Suprapubic skin (tissue), 4 donors: ENCODE measurements around the gene KCND2. TPM values are rescaled to one million over a fixed set of nuclear protein-coding genes. Genes with fewer than 3 reads are reported as not detected.

Source experiments
- DNase-seq, 2 donors: peaks; one replicate each; pipeline ENCODE4 v3.0.0-alpha.2; 2019; ENCODE audit warnings: low spot score in 2 of 2
- H3K27ac ChIP-seq: fragments of 200-600 bp; sonication (generic); one replicate; pipeline ENCODE4 v1.5.1; 2019
- H3K27me3 ChIP-seq: fragments of 200-600 bp; sonication (generic); one replicate; pipeline ENCODE4 v1.5.1; 2019
- H3K36me3 ChIP-seq: fragments of 200-600 bp; sonication (generic); one replicate; pipeline ENCODE4 v1.5.1; 2019
- H3K4me1 ChIP-seq: fragments of 200-600 bp; sonication (generic); one replicate; pipeline ENCODE4 v1.5.1; 2019
- H3K4me3 ChIP-seq: fragments of 200-600 bp; sonication (generic); one replicate; pipeline ENCODE4 v1.5.1; 2019; ENCODE audit warnings: mild to moderate bottlenecking
- H3K9me3 ChIP-seq: fragments of 200-600 bp; sonication (generic); one replicate; pipeline ENCODE4 v1.5.1; 2019
- CTCF ChIP-seq, 2 donors: fragments of 200-600 bp in 1 of 2; fragments of 450-650 bp in 1 of 2; sonication (generic) in 1 of 2; IDR thresholded peaks; one replicate each; pipeline ENCODE4 v1.5.1; 2016 to 2019; ENCODE audit warnings: antibody characterized with exemption in 2 of 2, mild to moderate bottlenecking in 1 of 2, moderate library complexity in 1 of 2
- EP300 ChIP-seq: sonication (generic); formaldehyde crosslinking; IDR thresholded peaks from one replicate; pipeline ENCODE4 v1.6.1; 2017; ENCODE audit warnings: antibody characterized with exemption
- POLR2A ChIP-seq, 2 donors: fragments of 450-650 bp; IDR thresholded peaks; one replicate each; pipeline ENCODE4 v1.6.1; 2017; ENCODE audit warnings: antibody characterized with exemption in 2 of 2, mild to moderate bottlenecking in 2 of 2, moderate library complexity in 2 of 2
- POLR2AphosphoS5 ChIP-seq, 3 donors: sonication (generic); formaldehyde crosslinking; IDR thresholded peaks; one replicate each; pipeline ENCODE4 v1.6.1; 2017; ENCODE audit warnings: antibody characterized with exemption in 3 of 3
- WGBS: methylation state at CpG from one replicate; pipeline ENCODE4 v1.1.5; 2018; 5-methylcytosine and 5-hydroxymethylcytosine counted together
- total RNA-seq, 4 donors: library from RNA; depleted of rRNA; stranded (reverse); fragments of >200 nt; gene quantifications; one replicate each; pipeline ENCODE4 v1.1.0, GENCODE V29; 2016

Gene KCND2
- total RNA-seq, 4 donors from 2014 or later: 0.16 TPM; not detected in 3

GRCh38 chr7:120402079-120402767 is 129.2 kb downstream of the KCND2 start:
- no peak overlapping the region for H3K27ac ChIP-seq
- no peaks in the 10 kb centered on the region for H3K9me3 ChIP-seq
- DNase-seq: no peak
- no peaks in the 10 kb centered on the region for H3K36me3 ChIP-seq
- H3K27me3 ChIP-seq: no peaks in the 10 kb centered on the region
- H3K4me1 ChIP-seq: no peaks in the 10 kb centered on the region
- TF ChIP-seq EP300: no peak
- TF ChIP-seq CTCF (IDR thresholded peaks at IDR 0.05): no peak
- TF ChIP-seq POLR2AphosphoS5 (IDR thresholded peaks at IDR 0.05): no peak
- H3K4me3 ChIP-seq: no peak overlapping the region
- 25% methylated on average over 4 of the region's 4 CpGs for WGBS

- 21% methylated on average over 1 of the region's 1 CpG for WGBS
- TF ChIP-seq POLR2AphosphoS5 (IDR thresholded peaks at IDR 0.05): no peak
- TF ChIP-seq EP300: no peak
- no peak for TF ChIP-seq CTCF (IDR thresholded peaks at IDR 0.05)
- no peak for TF ChIP-seq POLR2A (IDR thresholded peaks at IDR 0.05)
These were observed 129.8 kb downstream of the KCND2 start for GRCh38 chr7:120402801-120403200.

GRCh38 chr7:120404042-120404441 is 131.1 kb downstream of the KCND2 start:
- H3K27ac ChIP-seq: no peak overlapping the region
- no peaks in the 10 kb centered on the region for H3K27me3 ChIP-seq
- DNase-seq: no peak
- TF ChIP-seq POLR2AphosphoS5 (IDR thresholded peaks at IDR 0.05): no peak
- TF ChIP-seq EP300: no peak
- no peak for TF ChIP-seq POLR2A (IDR thresholded peaks at IDR 0.05)
- no peak for TF ChIP-seq CTCF (IDR thresholded peaks at IDR 0.05)
- 43% methylated on average over 1 of the region's 1 CpG for WGBS
- H3K4me3 ChIP-seq: no peak overlapping the region
- no peaks in the 10 kb centered on the region for H3K9me3 ChIP-seq
- no peaks in the 10 kb centered on the region for H3K36me3 ChIP-seq
- no peaks in the 10 kb centered on the region for H3K4me1 ChIP-seq

More at GRCh38 chr7:120402801-120403200, 129.8 kb downstream of the KCND2 start:
- Histone ChIP-seq H3K36me3 (no peaks in the 10 kb centered on the region), H3K4me3 (no peak overlapping the region), H3K27me3 (no peaks in the 10 kb centered on the region), H3K4me1 (no peaks in the 10 kb centered on the region), H3K9me3 (no peaks in the 10 kb centered on the region), H3K27ac (no peak overlapping the region)
- no peak for DNase-seq

GRCh38 chr7:120405652-120406051 is 132.7 kb downstream of the KCND2 start:
- no peak for DNase-seq
- H3K36me3 ChIP-seq: no peaks in the 10 kb centered on the region
- no peaks in the 10 kb centered on the region for H3K4me1 ChIP-seq
- no peak overlapping the region for H3K27ac ChIP-seq
- no peak overlapping the region for H3K4me3 ChIP-seq
- no peaks in the 10 kb centered on the region for H3K27me3 ChIP-seq
- H3K9me3 ChIP-seq: no peaks in the 10 kb centered on the region
- TF ChIP-seq CTCF (IDR thresholded peaks at IDR 0.05): no peak
- no peak for TF ChIP-seq POLR2A (IDR thresholded peaks at IDR 0.05)
- no peak for TF ChIP-seq EP300
- no peak for TF ChIP-seq POLR2AphosphoS5 (IDR thresholded peaks at IDR 0.05)

- Histone ChIP-seq H3K27ac (no peak overlapping the region), H3K4me3 (no peak overlapping the region), H3K4me1 (no peaks in the 10 kb centered on the region), H3K27me3 (no peaks in the 10 kb centered on the region), H3K36me3 (no peaks in the 10 kb centered on the region), H3K9me3 (no peaks in the 10 kb centered on the region)
- TF ChIP-seq POLR2AphosphoS5 (IDR thresholded peaks at IDR 0.05) (no peak), CTCF (IDR thresholded peaks at IDR 0.05) (no peak), POLR2A (IDR thresholded peaks at IDR 0.05) (no peak), EP300 (no peak)
- DNase-seq: no peak
- WGBS: 70% methylated on average over 5 of the region's 5 CpGs
These were observed 134.0 kb downstream of the KCND2 start for GRCh38 chr7:120407010-120407409.
